GOT3 (cell line): Measurements from ENCODE around the gene MMP28.

Experiments
- DNase-seq: peaks from one replicate; lab custom pipeline; 2025; ENCODE audit warnings: mixed read lengths; lab: John Stamatoyannopoulos, UW

The MMP28 gene

DNA sequence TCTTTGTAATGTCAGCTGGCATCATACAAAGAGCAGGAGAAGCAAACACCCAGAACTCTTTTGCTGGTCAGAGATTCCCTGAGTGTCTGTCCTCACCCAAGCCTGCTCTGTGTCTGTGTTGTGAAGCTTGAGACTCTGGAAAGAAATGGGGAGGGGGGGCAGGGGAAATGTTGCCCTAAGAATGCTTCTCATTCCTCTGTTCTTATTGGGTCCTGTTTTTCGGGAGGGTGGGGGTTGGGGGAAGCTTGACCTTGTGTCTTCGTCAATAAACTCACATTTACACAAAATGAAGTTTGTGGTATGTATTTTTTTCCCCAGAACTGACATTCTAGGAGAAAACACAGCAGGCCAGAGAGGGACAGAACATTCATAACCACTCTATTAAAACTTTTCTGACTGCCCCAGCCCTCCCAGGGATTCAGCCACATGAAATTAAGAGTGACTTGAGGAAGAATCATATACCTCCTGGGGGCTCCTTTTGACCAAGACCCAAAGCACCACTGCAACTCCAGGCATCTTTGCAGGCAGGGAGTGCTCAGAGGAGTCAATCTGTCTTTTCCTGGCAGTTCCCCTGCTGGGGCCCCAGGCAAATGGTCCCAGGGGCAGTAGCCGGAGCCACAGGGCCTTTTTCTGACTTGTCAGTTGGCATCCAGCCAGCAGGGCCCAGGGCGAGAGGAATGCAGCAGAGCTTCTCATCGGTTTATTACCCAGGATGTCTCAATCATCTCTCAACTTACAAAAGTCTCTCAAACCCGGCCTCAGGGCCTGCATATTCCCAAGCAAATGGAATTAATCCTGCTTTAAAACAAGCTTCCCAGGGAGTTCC is 69.1 kb downstream of the MMP28 start:
- DNase-seq = peak; percentile 54

DNA sequence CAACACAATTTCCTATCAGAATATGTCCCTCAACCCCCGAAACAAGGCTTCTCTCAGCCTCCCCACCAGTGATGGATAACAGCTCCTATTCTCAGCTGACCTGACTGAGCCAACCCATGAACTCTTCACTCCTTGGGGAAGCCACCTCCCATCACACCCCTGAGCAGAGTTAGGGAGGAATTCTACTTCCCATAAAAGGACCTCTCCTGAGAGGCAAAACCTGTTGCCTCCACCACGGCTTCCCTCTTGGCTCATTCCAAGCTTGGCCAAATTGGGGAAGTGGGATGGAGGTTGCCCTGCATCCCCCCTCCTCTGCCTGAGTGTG is 69.7 kb downstream of the MMP28 start:
- no peak for DNase-seq

DNA sequence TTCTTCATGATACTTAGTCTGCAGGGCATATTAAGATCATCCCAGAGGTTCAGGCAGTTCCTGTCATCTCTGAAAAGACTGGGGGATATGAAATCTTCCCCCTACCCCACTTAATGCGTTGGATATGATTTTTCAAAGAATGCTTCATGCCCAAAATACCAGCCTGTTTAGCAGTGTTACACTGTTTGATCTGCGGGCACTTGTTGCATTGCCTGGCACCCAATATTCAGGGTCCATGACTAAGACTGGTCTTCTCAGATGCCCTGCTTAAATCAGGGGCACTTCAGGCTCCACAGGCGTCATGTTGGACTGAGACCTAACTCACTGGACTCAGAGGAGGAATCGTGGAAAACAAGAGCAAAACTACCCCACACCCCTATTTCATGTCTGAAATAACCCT is 70.4 kb downstream of the MMP28 start:
- no peak for DNase-seq

DNA sequence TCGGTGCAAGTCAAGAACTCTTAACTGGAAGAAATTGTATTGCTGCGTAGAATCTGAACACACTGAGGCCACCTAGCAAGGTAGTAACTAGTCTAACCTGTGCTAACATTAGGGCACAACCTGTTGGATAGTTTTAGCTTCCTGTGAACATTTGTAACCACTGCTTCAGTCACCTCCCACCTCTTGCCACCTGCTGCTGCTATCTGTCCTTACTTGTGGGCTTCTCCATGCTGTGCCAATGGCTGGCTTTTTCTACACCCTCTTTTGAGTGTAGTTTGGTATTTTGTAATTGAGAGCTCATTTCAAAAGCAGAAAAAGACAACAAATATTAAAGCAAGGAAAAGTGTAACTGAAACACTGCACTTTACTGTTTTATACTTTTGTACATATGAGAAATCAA is 71.7 kb downstream of the MMP28 start:
- DNase-seq = no peak

DNA sequence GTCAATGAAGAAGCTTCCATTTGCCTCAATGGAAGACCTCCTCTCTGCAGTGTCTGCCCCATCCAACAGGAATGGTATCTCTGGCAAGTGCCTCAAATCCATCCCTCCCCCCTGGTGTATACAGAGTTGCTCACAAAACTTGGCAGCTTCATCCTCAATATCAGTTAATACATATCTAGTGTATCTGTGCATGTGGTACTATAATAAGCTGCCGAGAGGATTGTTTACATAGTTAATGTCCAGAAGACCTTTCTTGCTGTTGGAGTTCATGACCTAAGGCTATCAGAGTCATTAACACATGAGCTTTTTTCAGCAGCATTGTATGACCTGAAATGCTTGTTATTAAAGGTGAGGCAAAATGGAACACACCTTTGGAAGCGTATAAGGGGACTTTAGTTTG is 78.0 kb downstream of the MMP28 start:
- DNase-seq = no peak

GRCh38 chr17:35716897-35717465 is 78.5 kb downstream of the MMP28 start:
- DNase-seq = no peak

DNA sequence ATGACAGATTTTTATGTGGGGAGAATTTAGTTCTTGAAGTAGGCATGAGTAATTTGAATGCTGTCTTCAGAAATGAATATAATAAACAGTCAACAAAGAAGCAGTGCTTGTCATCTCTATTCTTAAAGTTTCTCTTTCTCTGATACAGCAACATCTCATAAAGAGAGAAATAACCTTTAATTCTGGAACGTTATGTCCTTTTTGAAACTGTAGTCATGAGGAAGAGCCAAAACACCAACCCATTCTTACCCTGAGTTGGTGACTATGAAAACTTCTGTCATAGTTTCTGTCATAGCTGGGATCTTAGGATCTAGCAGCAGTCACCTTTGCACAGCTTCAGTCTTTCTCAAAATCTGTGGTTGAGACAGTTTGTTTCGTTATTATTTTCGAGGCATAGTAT is 79.3 kb downstream of the MMP28 start:
- no peak for DNase-seq
